ENCODE data around the gene CEP162. TPM values are rescaled to one million over a fixed set of nuclear protein-coding genes. Genes with fewer than 3 reads are reported as not detected.

Gene CEP162
- total RNA-seq, 3 donors from 2014 or later, result 10.9 to 20.1 (median 18.7) TPM

- no peaks in the 10 kb centered on the region for H3K36me3 ChIP-seq
- no peak overlapping the region for H3K4me3 ChIP-seq
- intact Hi-C loops (cut with DNase I; ENCODE audit: low total_unique reads), result no loop called here
- no peaks in the 10 kb centered on the region for H3K27me3 ChIP-seq
- H3K9me3 ChIP-seq, result no peaks in the 10 kb centered on the region
- H3K4me1 ChIP-seq, result no peaks in the 10 kb centered on the region
- TF ChIP-seq CTCF (IDR thresholded peaks at IDR 0.05) (no peak), POLR2AphosphoS5 (IDR thresholded peaks at IDR 0.05) (no peak), POLR2A (IDR thresholded peaks at IDR 0.05) (no peak)
- no peak overlapping the region for H3K27ac ChIP-seq
- no peak for DNase-seq (ENCODE audit: low spot score in 2 of 2)
These were observed 149.1 kb downstream of the CEP162 start for GRCh38 chr6:84078335-84078734.

- intact Hi-C loops (cut with DNase I; ENCODE audit: low total_unique reads), result no loop called here
- H3K9me3 ChIP-seq, result no peaks in the 10 kb centered on the region
- no peak overlapping the region for H3K27ac ChIP-seq
- no peak overlapping the region for H3K4me3 ChIP-seq
- no peaks in the 10 kb centered on the region for H3K36me3 ChIP-seq
- TF ChIP-seq CTCF (IDR thresholded peaks at IDR 0.05) (no peak), POLR2A (IDR thresholded peaks at IDR 0.05) (no peak), POLR2AphosphoS5 (IDR thresholded peaks at IDR 0.05) (no peak)
- no peaks in the 10 kb centered on the region for H3K27me3 ChIP-seq
- DNase-seq (ENCODE audit: low spot score in 2 of 2), result no peak
- no peaks in the 10 kb centered on the region for H3K4me1 ChIP-seq
These were observed 149.8 kb downstream of the CEP162 start for GRCh38 chr6:84077645-84078044.

GRCh38 chr6:84074988-84075781 lies 152.3 kb downstream of the CEP162 start:
- Histone ChIP-seq H3K4me1 (no peaks in the 10 kb centered on the region), H3K4me3 (no peak overlapping the region), H3K36me3 (no peaks in the 10 kb centered on the region), H3K27ac (no peak overlapping the region), H3K27me3 (no peaks in the 10 kb centered on the region), H3K9me3 (peaks cover 0 to 8% of the 10 kb centered on the region in 2 donors)
- intact Hi-C loops (cut with DNase I; ENCODE audit: low total_unique reads), result no loop called here
- DNase-seq (ENCODE audit: low spot score in 2 of 2), result no peak
- TF ChIP-seq POLR2A (IDR thresholded peaks at IDR 0.05) (no peak), POLR2AphosphoS5 (IDR thresholded peaks at IDR 0.05) (no peak), CTCF (IDR thresholded peaks at IDR 0.05) (no peak)

Other genes with a start within 250 kb of the CEP162 start
- gene MRAP2, start 193.9 kb downstream of the CEP162 start, total RNA-seq, result 1 to 10 TPM in 1 of 3 donors, under 1 TPM in 2; 0.16 to 9.4 (median 0.33) TPM

All from breast epithelium (tissue), 4 donors.